ENCODE data around the gene SNX5.

DNA sequence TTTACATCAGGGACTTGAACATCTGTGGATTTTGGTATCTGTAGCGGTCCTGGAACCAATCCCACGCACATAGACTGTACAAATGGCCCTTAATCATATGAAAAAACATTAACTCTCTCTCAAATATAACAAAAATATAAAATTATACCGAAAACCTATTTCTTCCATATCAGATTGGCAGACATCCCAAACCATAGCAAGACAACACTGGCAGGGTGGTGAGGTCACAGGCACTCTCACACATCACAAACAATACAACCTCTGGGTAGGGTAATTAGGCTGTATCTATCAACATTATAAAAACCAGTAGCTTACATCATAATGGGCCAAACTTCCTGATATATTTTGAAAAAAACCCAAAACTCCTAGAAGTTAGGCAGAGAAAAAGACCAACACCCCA is 48.2 kb upstream of the SNX5 start:
- no peak for TF ChIP-seq PHF21A (IDR thresholded peaks at IDR 0.05; ENCODE audit: borderline replicate concordance, low read depth)
- TF ChIP-seq, protein P1, sequence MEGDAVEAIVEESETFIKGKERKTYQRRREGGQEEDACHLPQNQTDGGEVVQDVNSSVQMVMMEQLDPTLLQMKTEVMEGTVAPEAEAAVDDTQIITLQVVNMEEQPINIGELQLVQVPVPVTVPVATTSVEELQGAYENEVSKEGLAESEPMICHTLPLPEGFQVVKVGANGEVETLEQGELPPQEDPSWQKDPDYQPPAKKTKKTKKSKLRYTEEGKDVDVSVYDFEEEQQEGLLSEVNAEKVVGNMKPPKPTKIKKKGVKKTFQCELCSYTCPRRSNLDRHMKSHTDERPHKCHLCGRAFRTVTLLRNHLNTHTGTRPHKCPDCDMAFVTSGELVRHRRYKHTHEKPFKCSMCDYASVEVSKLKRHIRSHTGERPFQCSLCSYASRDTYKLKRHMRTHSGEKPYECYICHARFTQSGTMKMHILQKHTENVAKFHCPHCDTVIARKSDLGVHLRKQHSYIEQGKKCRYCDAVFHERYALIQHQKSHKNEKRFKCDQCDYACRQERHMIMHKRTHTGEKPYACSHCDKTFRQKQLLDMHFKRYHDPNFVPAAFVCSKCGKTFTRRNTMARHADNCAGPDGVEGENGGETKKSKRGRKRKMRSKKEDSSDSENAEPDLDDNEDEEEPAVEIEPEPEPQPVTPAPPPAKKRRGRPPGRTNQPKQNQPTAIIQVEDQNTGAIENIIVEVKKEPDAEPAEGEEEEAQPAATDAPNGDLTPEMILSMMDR (IDR thresholded peaks at IDR 0.05 in 2 of 3, conservative IDR thresholded peaks at IDR 0.05 in 1 of 3; ENCODE audit: insufficient read depth in 2 of 3, low read depth in 1 of 3, low read length in 3 of 3) = no peak

Data from K562 (cell line).